Panc1 (cell line): ENCODE data around the gene MAP1S. TPM values are rescaled to one million over a fixed set of nuclear protein-coding genes. Genes with fewer than 3 reads are reported as not detected.

Source experiments
- ATAC-seq: fragments of 200-7000 bp; cut with Tn5 transposase; 2 replicates; pipeline ENCODE4 v1.9.1; 2020; ENCODE audit warnings: mild to moderate bottlenecking, moderate library complexity
- BruUV-seq: library from RNA; stranded (reverse); fragments of 400-500 nt; replicated peaks from 2 replicates; lab custom pipeline; 2021; lab: Mats Ljungman, UMichigan
- CTCF ChIA-PET: fragments of 300-600 bp; sonication (Branson Sonifier 250); formaldehyde crosslinking; loops from one replicate; lab custom pipeline; 2022; ENCODE audit warnings: antibody characterized with exemption; lab: Charles Lee
- POLR2A ChIA-PET: fragments of 300-600 bp; sonication (Branson Sonifier 250); formaldehyde crosslinking; loops from one replicate; lab custom pipeline; 2022; ENCODE audit warnings: antibody characterized with exemption; lab: Charles Lee
- DNase-seq: peaks from one replicate; pipeline ENCODE4 v3.0.0-alpha.2; 2010; ENCODE audit warnings: low read depth, low spot score
- H3K27ac ChIP-seq: 2 replicates; pipeline ENCODE4 v1.5.1; 2011; ENCODE audit warnings: mild to moderate bottlenecking, low read length, inconsistent platforms
- H3K27me3 ChIP-seq: fragments of 200-500 bp; sonication (Bioruptor generic); 2 replicates; pipeline ENCODE4 v1.6.0; 2014; ENCODE audit warnings: low read length, inconsistent platforms; ENCODE audit not compliant: control insufficient read depth, insufficient read depth
- H3K36me3 ChIP-seq: fragments of 200-500 bp; sonication (Bioruptor generic); 2 replicates; pipeline ENCODE4 v1.5.1; 2014; ENCODE audit warnings: inconsistent platforms, mild to moderate bottlenecking, low read length, moderate library complexity; ENCODE audit not compliant: control insufficient read depth, insufficient read depth
- H3K4me1 ChIP-seq: 2 replicates; pipeline ENCODE4 v1.5.1; 2011; ENCODE audit warnings: inconsistent platforms, mild to moderate bottlenecking, low read length, moderate library complexity; ENCODE audit not compliant: control insufficient read depth, insufficient read depth
- H3K4me3 ChIP-seq, 2 experiments: 2 replicates each; pipeline ENCODE4 v1.5.1; 2011 to 2012; ENCODE audit warnings: low read depth in 2 of 2, low read length in 2 of 2, mild to moderate bottlenecking in 2 of 2, inconsistent platforms in 1 of 2, moderate library complexity in 1 of 2
- H3K9me3 ChIP-seq: fragments of 200-500 bp; sonication (Bioruptor generic); 2 replicates; pipeline ENCODE4 v1.5.1; 2014; ENCODE audit warnings: low read depth, mild to moderate bottlenecking, inconsistent platforms, low read length, moderate library complexity; ENCODE audit not compliant: control insufficient read depth, insufficient read depth
- CTCF ChIP-seq: fragments of 450-650 bp; IDR thresholded peaks from 2 replicates; pipeline ENCODE4 v1.5.1; 2017; ENCODE audit warnings: mild to moderate bottlenecking
- POLR2AphosphoS5 ChIP-seq: IDR thresholded peaks from 2 replicates; pipeline ENCODE4 v1.6.1; 2012; ENCODE audit warnings: mild to moderate bottlenecking, low read depth, low read length, moderate library complexity
- REST ChIP-seq, 2 experiments: IDR thresholded peaks; 2 replicates each; pipeline ENCODE4 v1.6.1; 2011 to 2012; ENCODE audit warnings: low read depth in 2 of 2, control low read depth in 1 of 2, low read length in 1 of 2, mild to moderate bottlenecking in 1 of 2, moderate library complexity in 1 of 2; ENCODE audit not compliant: insufficient read depth in 1 of 2
- SIN3A ChIP-seq: IDR thresholded peaks from 2 replicates; pipeline ENCODE4 v1.6.1; 2012; ENCODE audit warnings: low read depth, mild to moderate bottlenecking, low read length, moderate library complexity, borderline replicate concordance; ENCODE audit not compliant: insufficient read depth
- TCF7L2 ChIP-seq: IDR thresholded peaks from 2 replicates; pipeline ENCODE4 v1.6.1; 2011; ENCODE audit warnings: mild to moderate bottlenecking, low read depth, low read length, inconsistent platforms
- in situ Hi-C: cut with HindIII; loops from 2 replicates; pipeline ENCODE4 v1.10.0; 2016; ENCODE audit warnings: low sequenced_read_pairs, low pct_unique_long_range_greater_than_20kb
- intact Hi-C: fragments of 100-400 bp; cut with micrococcal nuclease; formaldehyde crosslinking; loops from one replicate; pipeline ENCODE4 v1.10.0; 2022; ENCODE audit not compliant: unreplicated experiment
- total RNA-seq: library from RNA; stranded (reverse); gene quantifications from one replicate; pipeline ENCODE4 v1.2.1, GENCODE V29; 2021; ENCODE audit not compliant: unreplicated experiment

The MAP1S gene
- total RNA-seq, 1 experiment from 2014 or later, result 56.6 TPM

- Histone ChIP-seq H3K36me3 (peaks cover 4% of the 10 kb centered on the region; the same call in 1 of the 2 replicates), H3K27ac (no peak overlapping the region), H3K4me3 (no peak overlapping the region), H3K9me3 (no peaks in the 10 kb centered on the region), H3K27me3 (0 out of 2 replicates have a peak, but pooled peaks cover 2% of the 10 kb centered on the region), H3K4me1 (0 out of 2 replicates have a peak, but pooled peaks cover 2% of the 10 kb centered on the region)
- POLR2A ChIA-PET, result no interaction called here
- CTCF ChIA-PET, result no interaction called here
- in situ Hi-C loops (no loop called here), intact Hi-C loops (no loop called here)
- no peak for TF ChIP-seq TCF7L2
- no peak for TF ChIP-seq CTCF
- no peak for TF ChIP-seq SIN3A
- TF ChIP-seq POLR2AphosphoS5, result no peak
- no peak for TF ChIP-seq REST (IDR thresholded peaks at IDR 0.05; ENCODE audit: insufficient read depth in 1 of 2, low read depth in 2 of 2, low read length in 1 of 2)
- ATAC-seq (no peak), DNase-seq (no peak)
- no TSS peak for BruUV-seq
These were observed 35.0 kb upstream of the MAP1S start for GRCh38 chr19:17684256-17684655.

DNA sequence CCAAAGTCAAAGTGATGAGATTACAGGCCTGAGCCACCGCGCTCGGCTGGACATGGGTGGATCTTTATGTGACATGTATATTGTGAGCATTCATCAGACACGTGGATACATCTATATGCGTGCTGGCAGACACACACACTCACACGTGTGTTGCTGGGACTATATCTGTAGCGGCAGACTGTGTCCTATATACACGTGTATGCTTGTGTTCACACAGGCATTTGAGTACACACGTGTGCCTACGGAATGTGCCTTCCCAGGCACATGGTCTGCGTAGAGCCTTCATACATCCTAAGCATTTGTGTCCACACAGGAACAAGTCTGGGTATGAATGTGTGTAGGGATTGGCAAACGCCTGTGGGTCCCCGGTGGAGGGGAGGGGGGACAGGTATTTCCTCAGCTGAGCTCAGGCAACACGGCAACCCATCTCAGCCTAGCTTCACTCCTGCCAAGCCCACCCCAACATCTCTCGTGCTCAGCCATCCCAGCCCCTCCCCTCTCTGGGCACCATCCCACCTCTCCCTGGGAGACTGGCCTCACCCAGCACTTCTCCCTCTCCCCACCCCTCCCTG is 33.7 kb upstream of the MAP1S start:
- Histone ChIP-seq H3K9me3 (no peaks in the 10 kb centered on the region), H3K27me3 (no peaks in the 10 kb centered on the region), H3K36me3 (peaks cover 4% of the 10 kb centered on the region; the same call in 1 of the 2 replicates), H3K4me1 (0 out of 2 replicates have a peak, but pooled peaks cover 2% of the 10 kb centered on the region), H3K4me3 (no peak overlapping the region), H3K27ac (no peak overlapping the region)
- no peak for TF ChIP-seq REST (IDR thresholded peaks at IDR 0.05; ENCODE audit: insufficient read depth in 1 of 2, low read depth in 2 of 2, low read length in 1 of 2)
- no peak for TF ChIP-seq POLR2AphosphoS5
- no peak for TF ChIP-seq SIN3A
- TF ChIP-seq TCF7L2, result no peak
- no peak for TF ChIP-seq CTCF
- BruUV-seq, result no TSS peak
- no peak for DNase-seq
- no peak for ATAC-seq
- ChIA-PET POLR2A (no interaction called here), CTCF (no interaction called here)
- intact Hi-C loops (no loop called here), in situ Hi-C loops (no loop called here)
